Right lung (tissue), 5 donors: Measurements from ENCODE around the gene F8. TPM values are rescaled to one million over a fixed set of nuclear protein-coding genes. Genes with fewer than 3 reads are reported as not detected.
A peak's percentile ranks its signal among the peaks of the same experiment; 100 is the strongest.
"Not testable (repeated sequence)": the region's sequence is repeated elsewhere in the genome, so short reads cannot be mapped to it uniquely, and the experiment has no call there.

ENCODE experiments used
- DNase-seq, 2 donors: peaks; one replicate each; pipeline ENCODE4 v3.0.0-alpha.2; 2013
- polyA plus RNA-seq, 5 donors: library from polyadenylated mRNA; unstranded; fragments of 120-200 nt; gene quantifications; one replicate each; pipeline versions ENCODE4 v1.2.1 to v1.2.3, GENCODE V29; 2013; ENCODE audit warnings: inconsistent platforms in 1 of 5, low replicate concordance in 1 of 5; ENCODE audit not compliant: insufficient read length in 5 of 5, insufficient read depth in 1 of 5

The F8 gene
- polyA plus RNA-seq, 5 donors = 3.7 to 5.9 (median 4.7) TPM

DNA sequence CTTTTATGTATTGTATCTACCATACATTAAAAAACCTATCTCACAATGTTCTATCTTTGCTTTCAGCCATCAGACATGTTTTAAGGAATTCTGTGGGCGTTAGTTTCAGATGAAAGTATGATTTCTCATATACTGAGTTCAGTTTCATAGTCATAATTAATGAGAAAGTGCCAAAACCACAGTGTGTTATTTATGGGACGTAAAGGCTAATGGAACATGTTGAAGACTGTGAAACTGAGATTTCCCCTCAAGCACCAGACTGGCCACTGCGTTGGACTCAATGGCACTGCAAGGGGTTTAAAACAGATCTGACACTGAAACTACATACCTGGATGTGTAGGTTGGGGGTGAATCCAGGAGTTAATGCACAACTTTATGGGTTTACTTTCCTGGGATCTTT, 32.0 kb downstream of the F8 start:
- no peak for DNase-seq

DNA sequence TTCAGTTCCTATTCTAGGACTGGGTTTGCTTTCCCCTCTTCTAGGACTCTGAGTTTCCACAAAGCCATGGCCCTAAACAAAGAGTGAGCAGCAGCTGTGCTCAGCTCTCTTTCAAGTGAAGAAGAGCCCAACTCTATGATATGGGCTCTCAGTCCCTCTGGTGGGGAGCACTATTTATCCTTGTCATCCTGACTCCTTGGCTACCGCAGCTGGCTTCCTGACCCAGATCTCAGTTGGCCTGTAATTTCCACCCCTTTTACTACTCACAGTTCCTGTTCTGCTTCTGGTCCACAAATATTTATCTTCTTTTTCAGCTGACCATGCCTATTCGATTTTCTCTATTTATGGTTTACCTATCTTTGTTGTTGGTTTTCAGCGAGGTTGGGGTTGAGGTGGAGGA, 33.8 kb downstream of the F8 start:
- DNase-seq = no peak

DNA sequence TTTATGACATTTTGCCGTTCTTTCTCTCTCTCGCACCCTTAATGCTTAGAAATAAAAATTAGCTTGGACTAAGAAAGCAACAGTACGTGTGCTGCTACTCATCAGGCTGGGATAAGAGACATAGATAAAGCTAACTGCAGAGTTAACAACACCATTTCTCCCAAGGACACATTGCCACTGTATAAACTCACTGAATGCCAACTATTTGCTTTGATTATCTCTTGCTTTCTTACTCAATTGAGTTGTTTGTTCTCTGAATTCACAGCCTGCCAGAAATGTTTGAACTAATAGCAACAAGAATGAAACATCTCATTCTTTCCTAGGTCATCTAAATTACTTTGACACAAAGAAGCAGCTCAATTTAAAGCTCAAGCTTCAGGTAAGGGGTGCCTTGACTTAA, 34.6 kb downstream of the F8 start:
- DNase-seq = no peak

DNA sequence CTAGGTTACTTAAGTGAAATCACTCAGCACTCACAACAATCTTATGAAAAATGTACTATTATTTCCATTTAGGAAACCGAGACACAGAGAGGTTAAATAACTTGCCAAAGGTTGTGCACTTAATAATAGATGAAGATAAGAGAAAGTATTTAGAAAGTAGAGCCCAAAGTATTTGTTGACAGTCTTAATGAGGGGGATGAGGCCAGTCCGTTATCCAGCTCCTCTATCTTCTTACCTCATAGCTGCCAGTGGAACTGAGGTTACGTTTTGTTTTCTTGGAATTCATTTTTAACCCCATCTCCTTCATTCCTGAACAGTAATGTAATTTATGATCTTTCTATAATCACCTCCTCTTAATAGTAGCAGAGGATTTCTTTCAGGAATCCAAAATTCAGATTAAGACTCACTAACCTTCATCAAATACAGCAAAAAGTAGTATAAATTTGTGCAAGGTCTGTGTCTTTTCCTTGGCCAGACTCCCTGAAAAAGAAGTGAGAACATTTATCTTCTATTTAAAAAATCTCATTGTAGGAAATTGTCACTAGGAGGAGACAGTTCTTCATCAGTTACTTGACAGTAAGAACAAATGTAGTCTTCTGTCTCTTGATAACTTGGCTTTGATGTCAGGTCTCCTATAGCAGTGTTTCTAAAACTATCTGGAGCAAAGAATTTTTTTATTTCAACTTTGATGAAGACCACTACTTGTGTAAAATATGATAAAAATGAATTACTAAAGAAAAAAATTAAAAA, 35.5 kb downstream of the F8 start:
- DNase-seq = no peak

- DNase-seq = no peak
These were observed 41.5 kb downstream of the F8 start for GRCh38 chrX:154981116-154981411.

- DNase-seq = peak; percentile 33 to 62
These were observed 42.0 kb downstream of the F8 start for GRCh38 chrX:154980330-154981115.

GRCh38 chrX:154979629-154980028, 42.9 kb downstream of the F8 start:
- DNase-seq = no peak

DNA sequence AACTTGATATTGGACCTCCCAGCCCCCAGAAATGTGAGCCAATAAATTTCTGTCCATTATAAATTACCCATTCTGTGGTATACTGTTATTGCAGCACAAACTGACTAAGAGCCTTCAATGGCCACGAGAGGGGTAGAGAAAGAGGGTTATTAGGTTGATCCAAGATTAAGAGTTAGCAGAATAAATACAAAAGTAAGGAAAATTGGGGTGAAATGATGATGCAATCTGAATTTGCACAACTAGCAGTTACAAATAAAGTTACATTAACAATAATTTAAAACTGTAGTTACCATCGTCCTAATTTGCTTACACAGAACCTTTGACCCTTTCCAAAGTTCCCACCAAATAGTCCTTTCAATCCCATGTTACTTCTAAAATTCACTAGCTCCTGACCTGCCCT, 54.2 kb downstream of the F8 start:
- no peak for DNase-seq

DNA sequence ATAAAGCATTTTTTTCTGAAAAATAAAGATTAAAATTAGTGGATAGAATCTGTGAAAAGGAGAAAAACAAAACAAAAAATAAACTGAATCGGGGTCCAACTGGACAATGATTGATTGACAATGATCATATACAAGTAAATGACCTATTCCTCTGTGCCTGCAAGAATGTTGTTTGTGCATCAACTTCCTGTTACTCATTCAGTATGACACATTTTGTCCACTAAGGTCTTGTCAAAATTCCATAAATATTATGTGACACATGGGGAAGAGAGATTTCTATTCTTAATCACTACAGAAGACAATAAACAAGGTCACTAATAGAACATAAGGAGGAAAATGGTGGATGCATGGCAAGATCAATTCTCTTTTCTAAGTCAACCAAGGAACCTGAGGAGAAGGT, 54.9 kb downstream of the F8 start:
- DNase-seq = no peak

- no peak for DNase-seq
These were observed 60.6 kb downstream of the F8 start for GRCh38 chrX:154961947-154962346.

- DNase-seq = not testable (repeated sequence)
These were observed 66.7 kb downstream of the F8 start for GRCh38 chrX:154955799-154956198.

DNA sequence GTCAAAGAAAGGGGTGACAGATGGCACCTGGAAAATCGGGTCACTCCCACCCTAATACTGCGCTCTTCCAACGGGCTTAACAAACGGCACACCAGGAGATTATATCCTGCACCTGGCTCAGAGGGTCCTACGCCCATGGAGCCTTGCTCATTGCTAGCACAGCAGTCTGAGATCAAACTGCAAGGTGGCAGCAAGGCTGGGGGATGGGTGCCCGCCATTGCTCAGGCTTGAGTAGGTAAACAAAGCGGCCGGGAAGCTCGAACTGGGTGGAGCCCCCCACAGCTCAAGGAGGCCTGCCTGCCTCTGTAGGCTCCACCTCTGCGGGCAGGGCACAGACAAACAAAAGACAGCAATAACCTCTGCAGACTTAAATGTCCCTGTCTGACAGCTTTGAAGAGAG, 83.3 kb downstream of the F8 start:
- DNase-seq = not testable (repeated sequence)

DNA sequence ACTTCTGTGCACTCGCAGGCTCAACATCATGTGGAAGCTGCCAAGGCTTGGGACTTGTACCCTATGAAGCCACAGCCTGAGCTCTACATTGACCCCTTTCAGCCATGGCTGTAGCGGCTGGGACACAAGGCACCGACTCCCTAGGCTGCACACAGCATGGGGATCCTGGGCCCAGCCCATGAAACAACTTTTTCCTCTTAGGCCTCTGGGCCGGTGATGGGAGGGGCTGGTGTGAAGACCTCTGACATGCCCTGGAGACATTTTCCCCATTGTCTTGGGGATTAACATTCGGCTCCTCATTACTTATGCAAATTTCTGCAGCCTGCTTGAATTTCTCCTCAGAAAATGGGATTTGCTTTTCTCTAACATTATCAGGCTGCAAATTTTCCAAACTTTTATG, 97.8 kb downstream of the F8 start:
- DNase-seq = not testable (repeated sequence)

DNA sequence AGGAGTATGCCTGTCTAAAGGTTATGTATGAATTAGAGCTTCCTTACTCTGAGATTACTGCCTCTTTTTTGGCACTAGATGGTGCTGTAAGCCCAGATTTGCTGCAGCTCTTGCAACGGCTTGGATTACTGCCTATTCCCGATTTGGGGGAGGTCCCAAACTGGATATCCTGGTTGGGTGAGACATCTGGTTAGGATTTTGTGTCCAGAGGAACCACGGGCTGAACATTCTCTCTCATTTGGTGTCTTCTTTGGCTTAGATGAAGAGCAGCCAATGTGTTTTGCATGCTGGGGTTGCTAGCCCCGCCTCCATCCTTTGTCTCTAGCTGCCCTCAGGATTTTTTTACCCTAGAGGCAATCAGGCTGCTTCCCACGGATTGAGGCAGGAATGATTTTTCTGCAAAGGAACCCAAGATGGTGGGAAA, 104.5 kb downstream of the F8 start:
- DNase-seq = peak; percentile 54 to 64

- DNase-seq = no peak
These were observed 108.5 kb downstream of the F8 start for GRCh38 chrX:154914052-154914451.

DNA sequence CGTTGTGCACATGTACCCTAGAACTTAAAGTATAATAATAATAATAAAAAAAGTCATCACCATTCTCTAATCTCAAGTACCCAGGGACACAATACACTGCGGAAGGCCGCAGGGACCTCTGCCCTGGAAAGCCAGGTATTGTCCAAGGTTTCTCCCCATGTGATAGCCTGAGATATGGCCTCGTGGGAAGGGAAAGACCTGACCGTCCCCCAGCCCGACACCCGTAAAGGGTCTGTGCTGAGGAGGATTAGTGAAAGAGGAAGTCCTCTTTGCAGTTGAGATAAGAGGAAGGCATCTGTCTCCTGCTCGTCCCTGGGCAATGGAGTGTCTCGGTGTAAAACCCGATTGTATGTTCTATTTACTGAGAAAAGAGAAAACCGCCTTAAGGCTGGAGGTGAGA, 112.0 kb downstream of the F8 start:
- DNase-seq = not testable (repeated sequence)

DNA sequence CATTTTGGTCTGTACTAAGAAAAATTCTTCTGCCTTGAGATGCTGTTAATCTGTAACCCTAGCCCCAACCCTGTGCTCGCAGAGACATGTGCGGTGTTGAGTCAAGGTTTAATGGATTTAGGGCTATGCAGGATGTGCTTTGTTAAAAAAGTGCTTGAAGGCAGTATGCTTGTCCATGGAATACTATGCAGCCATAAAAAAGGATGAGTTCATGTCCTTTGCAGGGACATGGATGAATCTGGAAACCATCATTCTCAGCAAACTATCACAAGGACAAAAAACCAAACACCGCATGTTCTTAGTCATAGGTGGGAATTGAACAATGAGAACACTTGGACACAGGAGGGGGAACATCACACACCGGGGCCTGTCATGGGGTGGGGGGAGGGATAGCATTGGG, 112.5 kb downstream of the F8 start:
- DNase-seq = not testable (repeated sequence)

GRCh38 chrX:154908821-154909220, 113.7 kb downstream of the F8 start:
- DNase-seq = no peak

DNA sequence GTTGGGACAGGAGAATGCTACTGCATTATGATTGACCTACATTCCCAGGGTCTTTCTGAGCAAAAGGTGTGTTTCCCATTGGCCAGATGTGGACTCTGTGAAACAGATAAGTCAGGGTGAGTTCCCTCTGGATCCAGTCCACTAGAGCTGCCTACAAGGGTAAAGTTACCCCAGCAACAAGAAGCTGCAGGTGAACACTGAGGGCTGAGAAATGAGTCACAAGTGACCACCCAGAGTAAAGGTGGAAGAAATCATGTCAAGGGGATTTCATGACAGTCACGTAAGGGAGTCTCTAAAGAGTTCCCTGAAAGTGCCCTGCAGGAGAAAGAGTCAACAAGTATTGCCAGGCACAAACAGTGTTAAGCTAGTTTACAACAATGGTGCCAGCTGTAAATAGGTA, 120.1 kb downstream of the F8 start:
- DNase-seq = no peak

- no peak for DNase-seq
These were observed 122.2 kb downstream of the F8 start for GRCh38 chrX:154900323-154900722.

- DNase-seq = no peak
These were observed 130.2 kb downstream of the F8 start for GRCh38 chrX:154892296-154892695.

DNA sequence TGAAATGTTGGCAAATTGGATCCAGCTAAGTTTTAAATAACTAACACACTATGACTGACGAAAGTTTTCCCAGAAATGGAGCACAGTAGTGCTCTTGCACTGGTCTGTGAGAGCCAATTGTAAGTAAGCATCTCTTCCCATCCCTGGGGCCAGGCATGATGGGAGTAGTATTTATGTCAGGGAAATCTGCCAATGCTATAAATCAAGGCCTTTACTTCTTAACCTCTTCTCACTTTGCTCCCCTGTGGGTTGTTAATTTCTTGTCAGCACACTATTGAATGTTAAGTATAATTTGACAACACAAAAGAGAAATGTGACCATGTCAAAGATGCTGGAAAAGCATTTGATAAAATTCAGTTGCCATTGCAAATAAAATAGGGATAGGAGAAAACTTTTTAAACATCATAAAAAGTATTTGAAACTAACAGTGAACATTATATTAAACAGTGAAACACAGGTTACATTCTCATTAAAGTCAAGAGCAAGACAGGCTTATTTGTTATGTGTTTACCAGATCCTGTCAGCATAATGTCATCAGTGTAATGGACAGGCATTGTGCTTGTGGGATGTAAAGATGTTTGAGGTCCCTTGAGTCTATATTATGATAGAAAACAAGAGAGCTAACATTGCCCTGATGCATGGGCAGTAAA, 131.4 kb downstream of the F8 start:
- DNase-seq = no peak

GRCh38 chrX:154886789-154887221, 135.7 kb downstream of the F8 start:
- not testable (repeated sequence) for DNase-seq
